ENCODE data around the gene EIF6.

DNA sequence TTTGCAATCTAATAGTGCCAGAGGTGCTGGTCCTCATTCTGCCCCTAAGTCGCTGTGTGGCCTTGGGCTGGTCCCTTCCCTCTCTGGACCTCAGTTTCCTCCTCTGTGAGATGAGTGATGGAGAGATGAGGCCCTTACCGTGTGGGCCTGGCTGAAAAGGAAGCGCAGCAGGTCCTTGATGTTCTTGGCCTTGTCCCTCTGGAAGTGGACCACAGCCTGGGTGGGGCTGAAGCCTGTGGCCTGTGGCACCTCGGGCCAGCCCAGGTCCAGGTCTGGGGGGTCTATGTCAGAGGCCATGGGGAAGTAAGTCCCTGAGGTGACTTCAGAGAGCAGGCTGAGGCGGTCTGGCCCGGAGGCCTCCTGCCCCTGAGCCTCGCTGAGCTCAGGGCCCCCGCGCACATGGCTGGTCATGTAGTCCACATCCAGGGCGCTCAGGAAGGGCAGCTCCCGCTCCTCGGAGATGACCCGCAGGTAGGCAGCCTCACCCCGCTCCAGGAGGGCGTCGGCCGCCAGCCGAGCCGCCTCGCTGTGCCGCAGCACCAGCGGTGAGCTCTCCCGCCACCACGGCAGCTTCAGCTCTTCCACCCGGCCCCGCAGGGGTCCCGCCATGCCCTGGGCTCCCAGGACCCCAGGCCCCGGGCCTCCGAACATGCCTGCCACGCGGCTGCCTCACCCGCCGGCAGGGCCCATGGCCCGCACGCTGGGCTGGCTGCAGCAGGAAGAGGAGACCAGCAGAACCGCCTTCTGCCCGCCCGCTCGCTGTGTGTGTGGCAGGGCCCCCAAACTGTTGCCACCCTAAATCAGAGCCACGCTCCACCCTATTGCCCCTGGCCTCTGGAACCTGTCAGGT is 7.3 kb upstream of the EIF6 start, which contains the start of gene FAM83C:
- TF ChIP-seq CTCF (conservative IDR thresholded peaks at IDR 0.05) (no peak), ZFX (IDR thresholded peaks at IDR 0.05) (no peak)
